ENCODE measurements around the gene KCNJ15.
"Not testable (repeated sequence)": the region's sequence is repeated elsewhere in the genome, so short reads cannot be mapped to it uniquely, and the experiment has no call there.

Gene KCNJ15

DNA sequence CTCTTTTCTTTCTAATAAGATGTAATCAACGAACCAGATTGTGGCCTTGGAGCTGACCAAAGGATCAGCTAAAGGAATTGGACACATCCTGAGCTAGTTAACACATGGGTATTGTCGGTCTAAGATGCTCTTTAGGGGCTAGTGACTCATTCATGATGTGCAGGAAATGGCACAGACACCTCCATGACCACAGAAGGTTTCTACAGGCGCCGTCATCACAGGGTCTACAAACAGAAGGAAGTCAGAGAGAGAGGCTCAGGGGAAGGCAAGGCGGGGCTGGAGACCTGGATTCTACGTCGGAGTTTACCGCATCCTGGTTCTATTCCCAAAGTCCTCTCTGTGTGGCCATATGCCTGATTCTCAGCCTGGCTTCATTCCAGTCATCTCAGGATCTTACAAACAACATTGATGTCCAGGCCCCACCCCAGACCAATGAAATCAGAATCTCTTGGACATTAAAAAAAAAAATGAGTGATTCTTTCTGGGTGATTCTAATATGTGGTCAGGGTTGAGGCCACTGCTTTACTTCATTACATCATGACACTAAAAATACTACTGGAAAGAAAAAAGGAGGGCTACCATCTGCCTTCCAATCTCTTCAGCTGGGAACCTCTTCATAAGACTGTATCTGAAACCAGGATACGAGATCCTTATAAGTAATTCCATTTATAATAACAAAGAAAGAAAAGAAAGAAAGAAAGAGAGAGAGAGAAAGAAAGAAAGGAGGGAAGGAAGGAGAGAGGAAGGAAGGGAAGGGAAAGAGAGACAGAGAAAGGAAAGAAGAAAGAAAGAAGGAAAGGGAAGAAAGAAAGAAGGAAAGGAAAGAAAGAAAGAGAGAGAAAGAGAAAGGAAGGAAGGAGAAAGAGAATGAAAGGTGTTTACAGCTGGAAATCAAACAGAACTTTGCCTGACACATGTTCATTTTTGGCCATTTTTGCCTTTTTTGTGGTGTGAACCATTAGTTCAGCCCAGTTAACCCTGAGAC is 11.6 kb upstream of the KCNJ15 start:
- peak; percentile 75 for DNase-seq

DNA sequence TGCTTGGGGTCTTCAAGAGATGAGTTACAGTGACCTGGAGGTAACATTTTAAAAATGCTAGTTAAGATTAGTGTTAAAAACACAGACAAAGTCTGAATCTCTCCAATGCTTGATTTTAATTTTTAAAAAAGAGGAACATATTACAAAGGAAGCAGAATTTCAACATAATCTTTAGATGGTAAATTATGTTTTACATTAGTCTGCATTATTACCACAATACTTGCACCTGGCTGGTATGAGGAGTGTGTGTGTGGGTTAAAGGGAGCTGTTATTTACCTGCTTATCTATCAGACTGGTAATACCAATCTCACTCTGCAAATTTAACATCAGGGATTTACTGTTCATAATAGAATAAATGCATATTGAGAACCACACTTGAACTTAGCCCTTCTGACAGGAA is 10.3 kb upstream of the KCNJ15 start:
- DNase-seq: no peak

DNA sequence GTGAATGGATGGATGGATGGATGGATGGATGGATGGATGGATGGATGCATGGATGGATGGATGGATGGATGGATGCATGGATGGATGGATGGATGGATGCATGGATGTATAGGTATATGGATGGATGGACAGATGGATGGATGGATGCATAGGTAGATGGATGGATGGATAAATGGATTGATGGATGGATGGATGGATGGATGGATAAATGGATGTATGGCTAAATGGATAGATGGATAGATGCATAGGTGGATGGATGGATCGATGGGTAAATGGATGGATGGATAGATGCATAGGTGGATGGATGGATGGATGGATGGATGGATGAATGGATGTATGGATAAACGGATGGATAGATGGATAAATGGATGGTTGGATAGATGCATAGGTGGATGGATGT is 9.7 kb upstream of the KCNJ15 start:
- not testable (repeated sequence) for DNase-seq

DNA sequence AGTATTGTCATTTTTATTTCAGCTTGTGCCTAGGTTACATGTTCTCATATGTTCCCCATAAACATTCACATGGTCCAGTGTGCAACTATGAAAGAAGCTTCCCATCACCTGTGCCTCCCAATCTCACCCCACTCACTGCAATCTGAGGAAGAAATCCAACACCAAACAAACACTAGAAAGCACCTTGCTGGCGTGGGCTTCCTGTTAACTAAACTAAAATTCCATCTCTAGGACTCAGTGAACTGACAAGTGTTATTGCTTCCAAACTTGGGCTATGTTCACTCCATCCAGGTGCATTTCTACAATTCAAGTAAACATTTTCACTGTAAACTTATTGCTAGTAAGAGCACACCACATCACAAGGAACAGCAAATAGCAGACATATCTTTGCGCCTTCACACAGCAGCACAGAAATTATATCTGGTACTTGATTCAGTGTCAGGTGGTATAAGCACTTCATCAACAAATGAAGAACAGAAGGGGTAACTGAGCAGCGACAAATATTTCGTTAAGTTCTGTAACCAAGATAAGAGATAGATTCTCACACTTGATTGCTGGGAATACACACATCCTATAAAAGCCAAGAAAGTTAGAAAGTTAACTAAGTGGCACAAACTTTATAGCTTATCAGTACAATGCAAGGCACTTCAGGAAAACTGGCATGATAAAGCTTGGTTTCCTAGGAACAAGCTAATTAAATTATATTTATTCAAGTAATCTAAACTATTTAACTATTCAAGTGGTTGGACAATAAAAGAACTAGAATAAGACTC is 8.9 kb upstream of the KCNJ15 start:
- DNase-seq: no peak

DNA sequence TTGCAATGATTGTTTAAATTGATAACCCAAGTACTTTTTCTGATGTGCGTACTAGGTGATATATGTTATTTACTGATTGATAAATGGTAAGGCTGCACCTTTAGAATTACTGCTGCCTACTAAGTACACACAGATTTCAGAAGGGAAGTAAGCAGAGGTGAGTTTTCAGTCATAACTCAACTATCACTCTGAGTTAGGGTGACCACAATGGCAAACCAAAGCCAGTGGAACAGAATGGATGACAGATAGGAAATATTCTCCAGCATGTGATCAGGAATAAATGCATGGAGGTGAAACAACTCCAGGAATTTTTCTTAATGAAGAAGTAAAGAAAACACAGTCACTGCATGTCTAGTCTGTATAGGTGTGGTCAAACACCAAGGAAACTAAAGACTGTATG is 7.5 kb upstream of the KCNJ15 start:
- DNase-seq: no peak

DNA sequence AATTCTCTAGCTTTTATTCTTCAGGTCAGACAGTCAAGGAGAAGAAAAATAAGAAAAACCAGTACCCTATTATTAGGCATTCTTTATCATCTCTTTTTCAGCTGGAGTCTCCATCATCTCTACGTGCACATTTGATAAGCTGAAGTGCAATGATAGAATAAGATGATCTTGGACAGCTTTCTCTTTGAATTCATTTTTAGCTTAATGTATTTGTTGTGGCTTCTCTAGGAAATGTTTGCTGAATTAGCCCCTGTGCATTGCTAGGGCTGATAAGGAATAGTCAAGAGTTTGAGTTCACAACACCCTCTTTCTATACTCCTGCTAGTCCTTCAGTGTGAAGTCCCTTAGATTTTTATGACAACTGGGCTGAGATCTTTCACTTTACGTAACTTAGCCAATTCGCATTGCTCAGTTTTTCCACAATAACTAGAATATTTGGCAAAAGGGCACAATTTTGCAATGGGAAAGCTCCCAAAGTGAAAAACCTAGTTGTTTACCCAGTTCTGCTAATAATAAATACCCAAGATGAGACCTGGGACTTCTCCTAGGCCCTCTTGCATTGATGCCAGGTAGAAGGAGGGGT is 7.0 kb upstream of the KCNJ15 start:
- no peak for DNase-seq

DNA sequence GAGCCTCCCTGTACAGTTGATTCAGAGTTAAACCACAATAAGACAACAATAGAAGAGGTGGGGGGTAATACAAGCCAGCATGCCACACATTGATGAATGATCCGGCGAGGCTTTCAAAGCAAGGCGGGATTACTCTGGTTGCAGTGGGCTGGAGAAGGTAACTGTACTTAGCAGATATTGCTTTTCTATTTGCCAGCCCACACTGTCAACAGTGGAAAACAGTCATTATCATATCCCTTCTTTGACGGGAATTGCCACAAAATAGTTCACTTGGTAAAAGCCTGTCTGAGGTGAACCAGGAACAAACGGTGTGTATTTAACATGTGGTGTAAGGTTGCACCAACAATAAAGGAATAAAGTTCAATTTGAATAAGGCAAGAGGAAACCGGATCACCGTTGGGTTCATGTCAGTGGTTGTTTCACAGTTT is 5.8 kb upstream of the KCNJ15 start:
- no peak for DNase-seq

DNA sequence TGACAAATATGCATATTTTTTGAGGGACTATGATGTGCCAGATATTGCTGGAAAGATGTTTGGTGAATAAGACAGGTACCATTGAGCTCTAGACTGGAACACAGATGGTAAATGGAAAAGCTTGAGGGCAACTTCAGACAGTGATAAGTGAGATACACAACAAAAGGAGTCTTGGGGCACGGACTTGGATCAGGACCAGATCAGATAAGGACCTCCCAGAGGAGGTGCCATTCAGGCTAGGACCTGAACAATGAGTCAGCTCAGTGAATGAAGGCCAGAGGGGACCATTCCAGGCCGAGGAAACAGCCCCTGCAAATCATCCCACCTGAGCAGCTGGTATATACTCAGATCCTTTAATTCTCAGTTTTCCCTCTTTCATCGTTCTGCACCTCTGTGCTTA is 1.8 kb upstream of the KCNJ15 start:
- no peak for DNase-seq

DNA sequence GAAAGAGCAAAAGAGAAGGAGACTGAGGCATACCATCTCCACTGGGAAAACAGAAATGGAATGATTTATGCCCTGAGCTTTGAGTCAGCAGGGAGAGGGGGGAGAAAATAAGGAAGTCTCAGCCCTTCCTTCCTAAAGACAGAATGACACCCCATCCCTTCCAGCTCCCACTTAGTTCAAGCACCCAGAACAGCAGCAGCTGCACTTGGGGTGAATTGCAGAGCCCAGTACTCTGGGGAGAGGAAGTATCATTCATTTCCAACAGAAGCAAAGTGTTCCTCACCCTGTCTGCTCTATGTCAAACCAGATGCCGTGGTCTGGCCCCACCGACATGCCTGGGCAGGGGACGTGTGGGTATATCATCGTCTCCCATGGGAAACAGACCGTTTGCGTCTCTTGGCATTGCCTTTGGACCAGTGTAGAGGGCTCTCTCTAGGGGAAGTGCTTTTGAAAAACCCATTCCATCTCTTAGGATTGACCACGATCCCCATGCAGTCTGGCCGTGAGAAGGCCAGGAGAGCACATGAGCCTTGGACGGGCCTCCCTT is 1.1 kb upstream of the KCNJ15 start:
- DNase-seq: no peak

DNA sequence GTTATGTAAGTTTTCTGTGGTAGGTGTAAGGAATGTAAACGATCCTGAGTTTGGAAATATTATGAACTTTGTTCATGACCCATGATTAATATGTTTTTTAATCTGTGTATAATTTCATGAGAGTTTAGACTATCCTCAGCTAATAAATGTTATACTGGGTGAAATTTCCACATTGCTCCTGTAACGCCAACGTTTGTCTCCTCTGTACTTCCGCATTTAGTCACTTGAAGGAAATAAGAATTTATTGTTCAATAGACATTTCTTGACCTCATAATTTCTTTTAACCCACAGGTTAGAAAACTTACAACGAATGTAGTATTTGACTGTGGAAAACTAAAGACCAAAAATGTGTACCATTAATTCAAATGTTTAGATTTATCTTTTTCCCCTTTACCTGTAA is 876 bp downstream of the KCNJ15 start:
- DNase-seq: no peak

DNA sequence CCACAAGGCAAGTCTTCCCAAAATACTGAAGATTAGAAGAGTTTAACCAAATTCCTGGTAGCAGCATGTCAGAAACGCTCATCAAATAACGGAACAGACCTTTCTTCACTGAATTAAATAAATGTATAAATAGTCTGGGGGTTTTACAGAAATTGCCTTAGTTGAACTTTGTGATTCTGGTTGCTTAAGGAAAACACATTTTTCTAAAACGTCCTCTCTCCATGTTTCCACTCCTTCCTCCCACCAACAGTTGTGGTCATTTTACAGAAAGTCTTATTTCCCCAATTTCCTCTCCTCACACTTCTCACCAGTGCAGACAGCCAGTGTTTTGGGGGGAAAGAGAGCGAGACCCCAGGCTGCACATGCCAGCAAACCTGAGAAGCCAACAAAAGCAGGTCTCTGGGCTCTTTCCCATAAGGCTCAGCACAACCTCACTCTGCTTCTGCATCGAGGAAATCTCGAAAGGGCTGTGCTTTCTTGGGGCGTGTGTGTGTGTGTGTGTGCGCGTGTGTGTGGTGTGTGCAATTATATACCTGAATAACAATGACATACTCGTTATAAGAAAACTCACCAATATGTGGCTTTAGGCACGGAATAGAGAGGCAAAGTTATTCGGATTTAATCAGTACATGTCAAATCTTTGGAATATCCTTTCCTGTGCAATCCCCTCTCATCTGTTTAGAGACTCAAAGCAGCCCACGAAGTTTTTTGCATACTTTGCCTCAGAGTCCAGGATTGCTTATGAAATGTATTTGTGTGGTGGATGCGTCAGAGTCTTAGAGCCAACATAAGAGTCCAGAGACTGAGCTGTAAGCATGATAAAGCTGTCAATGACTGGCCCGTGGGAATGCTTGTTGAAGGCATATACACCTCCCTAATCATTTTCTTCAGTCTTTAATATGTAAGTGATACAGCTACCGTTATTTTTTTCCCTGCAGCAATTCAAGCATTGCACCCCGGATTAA is 2.0 kb downstream of the KCNJ15 start:
- no peak for DNase-seq

DNA sequence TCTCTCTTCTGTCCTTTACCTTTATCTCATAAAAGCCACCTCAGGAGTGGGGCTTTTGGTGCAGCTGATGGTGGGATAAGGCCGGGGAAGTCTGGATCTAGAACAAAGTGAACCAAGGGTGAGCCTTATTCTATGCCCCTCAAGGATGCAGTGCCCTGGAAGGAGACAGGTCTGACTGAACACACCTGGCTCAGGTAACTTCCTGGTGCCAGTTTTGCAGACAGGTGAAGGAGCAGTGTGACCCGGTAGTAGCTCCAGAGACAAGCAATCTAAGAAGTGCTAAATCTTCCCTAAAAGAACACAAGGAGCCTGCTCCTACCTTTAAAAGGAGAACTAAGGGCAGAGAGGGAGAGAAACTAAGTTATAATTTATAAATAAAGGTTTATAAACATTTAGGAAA is 2.9 kb downstream of the KCNJ15 start:
- no peak for DNase-seq

DNA sequence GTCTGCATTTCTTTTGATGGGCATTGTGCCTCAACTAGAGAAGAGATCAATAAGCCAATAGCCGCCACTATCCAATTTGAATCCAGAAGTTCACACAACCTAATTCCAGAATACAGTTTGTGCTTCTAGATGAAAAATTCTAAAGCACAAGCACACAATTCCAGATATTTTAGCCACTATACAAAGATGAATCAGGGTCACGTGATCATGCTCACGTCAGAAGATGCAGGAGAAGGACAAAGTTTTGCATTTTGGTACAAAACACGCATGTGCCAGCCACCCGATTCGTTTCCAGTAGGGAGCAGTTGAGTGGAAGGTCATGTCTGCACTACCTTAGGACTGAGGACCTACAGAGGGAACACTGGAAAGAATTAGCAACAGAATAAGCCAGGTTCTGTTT is 3.6 kb downstream of the KCNJ15 start:
- no peak for DNase-seq

DNA sequence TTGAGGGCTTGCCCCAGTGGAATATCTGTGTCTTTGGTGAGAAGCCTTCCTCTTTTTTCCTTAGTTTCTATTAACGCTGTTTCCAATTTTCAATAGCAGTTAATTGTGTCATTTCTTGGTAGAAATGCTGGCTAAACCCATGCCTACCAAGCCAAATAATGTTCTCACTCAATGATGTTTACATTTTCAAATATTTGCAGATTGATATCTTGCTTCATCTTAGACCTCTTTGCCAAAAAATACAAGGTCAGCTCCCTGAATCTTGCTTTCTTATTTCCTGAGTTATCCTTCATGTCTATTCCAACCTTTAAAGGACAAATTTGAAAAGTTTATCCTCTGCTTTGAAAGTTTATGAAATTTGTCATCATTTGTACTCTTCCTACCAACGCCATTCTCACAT is 5.1 kb downstream of the KCNJ15 start:
- no peak for DNase-seq

DNA sequence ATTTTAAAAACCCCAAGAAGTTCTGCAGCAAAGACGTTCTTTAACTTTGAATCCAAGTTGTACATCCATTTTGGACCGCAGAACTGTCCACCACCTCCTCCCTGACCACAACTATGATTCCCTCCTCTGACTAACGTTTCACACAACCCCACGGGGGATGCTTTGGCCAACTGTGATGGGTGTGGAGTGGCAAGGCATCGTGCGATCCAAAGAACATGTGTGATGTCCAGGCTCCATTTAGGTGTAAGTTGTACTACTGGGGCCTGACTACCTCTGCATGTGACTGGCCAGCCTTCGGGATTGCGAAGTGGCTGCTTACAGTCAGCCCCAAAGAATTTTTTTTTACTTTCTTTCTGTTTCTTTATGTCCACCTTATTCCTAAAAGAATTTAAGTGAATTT is 6.7 kb downstream of the KCNJ15 start:
- no peak for DNase-seq

DNA sequence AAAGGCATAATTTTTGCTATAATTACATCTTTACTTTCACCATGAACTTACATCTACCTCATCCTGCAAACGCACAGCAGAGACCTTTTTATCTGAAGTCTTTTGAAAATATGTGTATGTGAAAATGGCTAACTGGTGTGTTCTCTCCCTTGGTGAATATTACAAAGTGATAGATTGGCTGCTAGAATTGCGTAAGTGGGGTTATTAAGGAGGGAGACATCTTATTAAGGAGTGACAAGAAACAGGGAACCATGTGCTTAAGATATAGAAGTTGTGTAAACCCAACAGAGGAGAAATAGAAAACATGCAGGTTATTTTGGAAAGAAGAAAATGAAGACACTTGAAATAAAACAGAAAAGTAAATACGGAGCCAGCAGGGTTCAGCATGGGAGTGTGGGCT is 7.8 kb downstream of the KCNJ15 start:
- no peak for DNase-seq

DNA sequence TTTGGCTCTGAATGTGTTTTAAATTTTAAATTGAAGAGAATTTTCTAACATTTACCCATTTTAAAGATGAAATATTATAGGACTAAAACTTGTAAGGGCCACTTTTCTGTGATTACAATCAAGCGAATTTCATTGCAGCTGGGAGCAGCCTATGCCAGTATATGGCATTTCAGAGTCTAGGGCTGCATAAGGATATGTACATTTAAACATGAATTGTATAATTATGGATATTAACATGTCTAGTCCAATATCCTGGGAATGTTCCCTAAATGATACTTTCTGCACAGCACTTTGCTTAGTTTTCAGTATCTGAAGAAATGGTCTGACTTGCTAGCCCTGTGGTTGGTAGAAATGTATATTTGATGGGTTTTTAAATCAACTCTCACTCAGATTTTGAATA is 8.4 kb downstream of the KCNJ15 start:
- no peak for DNase-seq

DNA sequence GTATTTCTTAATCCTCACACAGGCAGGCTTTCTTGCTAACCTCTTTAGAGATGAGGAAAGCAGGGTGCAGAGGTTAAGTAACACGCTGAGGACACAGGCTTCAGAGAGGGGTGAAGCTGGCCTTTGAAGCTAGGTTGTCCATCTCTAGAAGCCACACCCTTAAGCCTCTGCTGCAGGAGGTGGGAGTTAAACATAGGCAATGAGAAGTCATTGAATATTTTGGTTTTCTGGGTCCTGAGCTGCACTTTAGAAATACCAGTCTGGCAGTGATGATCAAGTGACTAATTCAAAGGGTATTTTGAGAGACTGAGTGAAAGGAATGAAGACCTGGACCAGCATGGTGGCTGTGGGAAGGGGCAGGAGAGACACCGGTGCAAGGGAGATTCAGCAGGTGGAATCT is 9.9 kb downstream of the KCNJ15 start:
- DNase-seq: no peak

DNA sequence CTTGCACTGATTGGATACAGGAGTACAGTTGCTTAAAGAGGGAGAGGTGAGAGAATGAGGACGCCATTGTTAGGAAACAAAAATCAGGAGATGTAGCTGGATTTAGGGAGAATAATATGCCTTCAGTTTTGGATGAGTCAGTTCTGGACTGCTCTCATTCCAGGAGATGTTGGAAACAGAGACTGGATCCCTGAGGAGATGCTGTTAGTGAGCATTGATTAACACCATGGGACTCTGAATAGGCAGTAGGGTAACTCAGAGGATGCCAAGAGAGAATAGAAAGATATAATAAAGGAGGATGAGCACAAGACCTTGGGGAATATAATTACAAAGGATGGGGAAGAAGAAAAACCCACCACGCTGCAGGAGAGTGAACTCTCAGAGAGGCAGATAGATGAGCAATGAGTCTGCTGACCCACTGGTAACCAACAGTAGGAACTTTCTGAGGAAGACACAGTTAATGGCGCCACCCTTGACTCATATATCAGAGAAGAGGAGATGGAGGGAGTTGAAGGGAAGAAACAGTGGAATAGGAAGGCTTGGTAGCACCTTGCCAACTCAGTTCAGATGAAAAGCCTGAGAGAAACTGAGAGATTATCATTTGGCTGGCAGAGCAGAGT is 10.5 kb downstream of the KCNJ15 start:
- DNase-seq: no peak

DNA sequence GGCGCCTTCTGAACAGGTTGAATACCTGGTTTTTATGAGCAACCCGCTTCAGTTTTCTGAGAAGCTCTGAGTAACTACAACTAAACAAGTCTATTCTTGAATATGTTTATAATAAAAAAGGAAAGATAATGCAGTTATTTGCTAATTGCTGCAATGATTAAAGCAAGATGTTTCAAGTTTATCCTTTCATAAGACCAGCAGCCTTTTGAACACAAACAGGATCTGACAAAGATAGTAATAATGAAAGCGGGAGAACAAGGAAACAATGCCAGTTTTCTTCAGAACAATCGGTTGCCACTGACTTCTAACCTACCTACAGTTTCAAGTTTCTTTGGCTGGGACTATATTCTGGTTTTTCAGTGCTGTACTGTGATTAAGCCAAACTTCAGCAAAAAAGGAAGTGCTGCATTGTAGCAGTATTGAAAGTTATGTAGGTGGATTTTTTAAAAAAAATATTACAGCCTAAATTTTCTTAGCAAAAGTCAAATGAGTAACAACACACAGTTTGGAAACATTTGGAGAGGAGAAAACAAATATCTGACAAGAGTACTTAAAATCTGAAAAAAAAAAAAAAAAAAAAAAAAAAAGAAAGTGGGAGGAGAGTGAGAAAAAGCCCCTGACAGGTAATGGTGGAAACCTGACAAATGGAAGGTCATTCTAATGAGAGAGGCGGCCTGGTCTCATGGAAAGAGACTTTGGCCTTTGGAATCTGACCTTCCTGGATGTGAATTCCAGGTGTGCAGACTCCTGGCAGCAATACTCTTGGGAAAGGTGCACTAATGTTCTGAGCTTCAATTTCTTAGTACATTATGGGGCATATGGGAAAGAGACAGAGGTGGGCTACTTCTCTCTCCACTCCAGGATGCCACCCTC is 11.4 kb downstream of the KCNJ15 start:
- DNase-seq: no peak
